Panc1 (cell line): ENCODE measurements around the gene ASCL1. TPM values are rescaled to one million over a fixed set of nuclear protein-coding genes. Genes with fewer than 3 reads are reported as not detected.

Source experiments
- ATAC-seq: fragments of 200-7000 bp; cut with Tn5 transposase; 2 replicates; pipeline ENCODE4 v1.9.1; 2020; ENCODE audit warnings: mild to moderate bottlenecking, moderate library complexity
- BruUV-seq: library from RNA; stranded (reverse); fragments of 400-500 nt; replicated peaks from 2 replicates; lab custom pipeline; 2021; lab: Mats Ljungman, UMichigan
- CTCF ChIA-PET: fragments of 300-600 bp; sonication (Branson Sonifier 250); formaldehyde crosslinking; loops from one replicate; lab custom pipeline; 2022; ENCODE audit warnings: antibody characterized with exemption; lab: Charles Lee
- POLR2A ChIA-PET: fragments of 300-600 bp; sonication (Branson Sonifier 250); formaldehyde crosslinking; loops from one replicate; lab custom pipeline; 2022; ENCODE audit warnings: antibody characterized with exemption; lab: Charles Lee
- DNase-seq: peaks from one replicate; pipeline ENCODE4 v3.0.0-alpha.2; 2010; ENCODE audit warnings: low read depth, low spot score
- H3K27ac ChIP-seq: 2 replicates; pipeline ENCODE4 v1.5.1; 2011; ENCODE audit warnings: mild to moderate bottlenecking, low read length, inconsistent platforms
- H3K27me3 ChIP-seq: fragments of 200-500 bp; sonication (Bioruptor generic); 2 replicates; pipeline ENCODE4 v1.6.0; 2014; ENCODE audit warnings: low read length, inconsistent platforms; ENCODE audit not compliant: control insufficient read depth, insufficient read depth
- H3K36me3 ChIP-seq: fragments of 200-500 bp; sonication (Bioruptor generic); 2 replicates; pipeline ENCODE4 v1.5.1; 2014; ENCODE audit warnings: inconsistent platforms, mild to moderate bottlenecking, low read length, moderate library complexity; ENCODE audit not compliant: control insufficient read depth, insufficient read depth
- H3K4me1 ChIP-seq: 2 replicates; pipeline ENCODE4 v1.5.1; 2011; ENCODE audit warnings: inconsistent platforms, mild to moderate bottlenecking, low read length, moderate library complexity; ENCODE audit not compliant: control insufficient read depth, insufficient read depth
- H3K4me3 ChIP-seq, 2 experiments: 2 replicates each; pipeline ENCODE4 v1.5.1; 2011 to 2012; ENCODE audit warnings: low read depth in 2 of 2, low read length in 2 of 2, mild to moderate bottlenecking in 2 of 2, inconsistent platforms in 1 of 2, moderate library complexity in 1 of 2
- H3K9me3 ChIP-seq: fragments of 200-500 bp; sonication (Bioruptor generic); 2 replicates; pipeline ENCODE4 v1.5.1; 2014; ENCODE audit warnings: low read depth, mild to moderate bottlenecking, inconsistent platforms, low read length, moderate library complexity; ENCODE audit not compliant: control insufficient read depth, insufficient read depth
- CTCF ChIP-seq: fragments of 450-650 bp; IDR thresholded peaks from 2 replicates; pipeline ENCODE4 v1.5.1; 2017; ENCODE audit warnings: mild to moderate bottlenecking
- POLR2AphosphoS5 ChIP-seq: IDR thresholded peaks from 2 replicates; pipeline ENCODE4 v1.6.1; 2012; ENCODE audit warnings: mild to moderate bottlenecking, low read depth, low read length, moderate library complexity
- REST ChIP-seq, 2 experiments: IDR thresholded peaks; 2 replicates each; pipeline ENCODE4 v1.6.1; 2011 to 2012; ENCODE audit warnings: low read depth in 2 of 2, control low read depth in 1 of 2, low read length in 1 of 2, mild to moderate bottlenecking in 1 of 2, moderate library complexity in 1 of 2; ENCODE audit not compliant: insufficient read depth in 1 of 2
- SIN3A ChIP-seq: IDR thresholded peaks from 2 replicates; pipeline ENCODE4 v1.6.1; 2012; ENCODE audit warnings: low read depth, mild to moderate bottlenecking, low read length, moderate library complexity, borderline replicate concordance; ENCODE audit not compliant: insufficient read depth
- TCF7L2 ChIP-seq: IDR thresholded peaks from 2 replicates; pipeline ENCODE4 v1.6.1; 2011; ENCODE audit warnings: mild to moderate bottlenecking, low read depth, low read length, inconsistent platforms
- in situ Hi-C: cut with HindIII; loops from 2 replicates; pipeline ENCODE4 v1.10.0; 2016; ENCODE audit warnings: low sequenced_read_pairs, low pct_unique_long_range_greater_than_20kb
- intact Hi-C: fragments of 100-400 bp; cut with micrococcal nuclease; formaldehyde crosslinking; loops from one replicate; pipeline ENCODE4 v1.10.0; 2022; ENCODE audit not compliant: unreplicated experiment
- total RNA-seq: library from RNA; stranded (reverse); gene quantifications from one replicate; pipeline ENCODE4 v1.2.1, GENCODE V29; 2021; ENCODE audit not compliant: unreplicated experiment

The ASCL1 gene
- total RNA-seq, 1 experiment from 2014 or later = not detected

- DNase-seq (no peak), ATAC-seq (no peak)
- no peaks in the 10 kb centered on the region for H3K36me3 ChIP-seq
- no TSS peak for BruUV-seq
- TF ChIP-seq TCF7L2 = no peak
- TF ChIP-seq REST (IDR thresholded peaks at IDR 0.05; ENCODE audit: insufficient read depth in 1 of 2, low read depth in 2 of 2, low read length in 1 of 2) = no peak
- TF ChIP-seq POLR2AphosphoS5 = no peak
- no peak for TF ChIP-seq SIN3A
- no peak for TF ChIP-seq CTCF
- intact Hi-C loops (no loop called here), in situ Hi-C loops (no loop called here)
- POLR2A ChIA-PET = no interaction called here
- no peak overlapping the region for H3K4me3 ChIP-seq
- CTCF ChIA-PET = no interaction called here
- H3K27me3 ChIP-seq = no peaks in the 10 kb centered on the region
- H3K4me1 ChIP-seq = no peaks in the 10 kb centered on the region
- H3K9me3 ChIP-seq = no peaks in the 10 kb centered on the region
- H3K27ac ChIP-seq = no peak overlapping the region
Observed at GRCh38 chr12:102920271-102920670, 37.2 kb upstream of the ASCL1 start.

- ChIA-PET CTCF (no interaction called here), POLR2A (interaction anchor here (0.6 kb wide), 1 partner anchor 137 kb away, joined by 3 read pairs; no protein-coding TSS in a partner anchor)
- no TSS peak for BruUV-seq
- DNase-seq (no peak), ATAC-seq (no peak)
- no peak for TF ChIP-seq SIN3A
- TF ChIP-seq CTCF = no peak
- no peak for TF ChIP-seq POLR2AphosphoS5
- TF ChIP-seq TCF7L2 = no peak
- TF ChIP-seq REST (IDR thresholded peaks at IDR 0.05; ENCODE audit: insufficient read depth in 1 of 2, low read depth in 2 of 2, low read length in 1 of 2) = no peak
- no peak overlapping the region for H3K4me3 ChIP-seq
- no peaks in the 10 kb centered on the region for H3K27me3 ChIP-seq
- H3K9me3 ChIP-seq = no peaks in the 10 kb centered on the region
- H3K27ac ChIP-seq = no peak overlapping the region
- H3K36me3 ChIP-seq = no peaks in the 10 kb centered on the region
- no peaks in the 10 kb centered on the region for H3K4me1 ChIP-seq
- intact Hi-C loops = no loop called here
- in situ Hi-C loops = no loop called here
Observed at GRCh38 chr12:102921240-102921639, 36.2 kb upstream of the ASCL1 start.
